ENCODE measurements around the gene SLC17A9.

- no peak for TF ChIP-seq POLR2A (IDR thresholded peaks at IDR 0.05)
- no peak for TF ChIP-seq CTCF (IDR thresholded peaks at IDR 0.05 in 8 of 11, conservative IDR thresholded peaks at IDR 0.05 in 3 of 11)
- TF ChIP-seq POLR2AphosphoS5 (IDR thresholded peaks at IDR 0.05), result no peak
Observed at GRCh38 chr20:62965363-62965771, 12.9 kb downstream of the SLC17A9 start.

All from spleen (tissue), 7 donors.